Activated CD4-positive, alpha-beta memory T cell treated with anti-CD3 and anti-CD28 coated beads for 36 hours (primary cell): ENCODE data around the gene ABCC1. TPM values are rescaled to one million over a fixed set of nuclear protein-coding genes. Genes with fewer than 3 reads are reported as not detected.
"Not testable (repeated sequence)": the region's sequence is repeated elsewhere in the genome, so short reads cannot be mapped to it uniquely, and the experiment has no call there.

ENCODE experiments used
- CTCF ChIA-PET: fragments of 350-600 bp; sonication (Branson Sonifier 250); formaldehyde crosslinking; loops from one replicate; lab custom pipeline; 2021; ENCODE audit warnings: antibody characterized with exemption, inconsistent platforms; lab: Charles Lee
- POLR2A ChIA-PET: fragments of 350-600 bp; sonication (Branson Sonifier 250); formaldehyde crosslinking; loops from one replicate; lab custom pipeline; 2021; ENCODE audit warnings: antibody characterized with exemption; lab: Charles Lee
- DNase-seq: peaks from one replicate; pipeline ENCODE4 v3.0.0-alpha.2; 2020
- H3K27ac Mint-ChIP-seq: one replicate; pipeline ENCODE4 v1.8.0; 2021; ENCODE audit warnings: mixed read lengths
- H3K27me3 Mint-ChIP-seq: one replicate; pipeline ENCODE4 v1.8.0; 2021; ENCODE audit warnings: mixed read lengths
- H3K36me3 Mint-ChIP-seq: one replicate; pipeline ENCODE4 v1.8.0; 2021; ENCODE audit warnings: mixed read lengths
- H3K4me1 Mint-ChIP-seq: one replicate; pipeline ENCODE4 v1.8.0; 2021; ENCODE audit warnings: low read depth, mixed read lengths
- H3K4me3 Mint-ChIP-seq: one replicate; pipeline ENCODE4 v1.8.0; 2021; ENCODE audit warnings: mild to moderate bottlenecking, mixed read lengths
- H3K9me3 Mint-ChIP-seq: one replicate; pipeline ENCODE4 v1.8.0; 2021; ENCODE audit warnings: mixed read lengths
- intact Hi-C: fragments of 100-400 bp; cut with micrococcal nuclease; formaldehyde crosslinking; loops from one replicate; pipeline ENCODE4 v1.15.1; 2023
- total RNA-seq, 2 experiments: library from RNA; stranded (reverse); gene quantifications; one replicate each; pipeline ENCODE4 v1.2.3, GENCODE V29; 2021

Gene ABCC1
- total RNA-seq, 2 experiments from 2014 or later, result 49.1 to 50.3 TPM

GRCh38 chr16:15924996-15925395 lies 24.4 kb upstream of the ABCC1 start:
- Mint-ChIP-seq H3K27me3 (no peaks in the 10 kb centered on the region), H3K36me3 (no peaks in the 10 kb centered on the region), H3K27ac (no peak overlapping the region), H3K4me3 (no peak overlapping the region), H3K9me3 (no peaks in the 10 kb centered on the region), H3K4me1 (no peaks in the 10 kb centered on the region)
- ChIA-PET POLR2A (no interaction called here), CTCF (interaction anchor here (1.0 kb wide), 1 partner anchor 37 kb away, joined by 3 read pairs; the partner anchor contains the start of gene CEP20)
- intact Hi-C loops, result no loop called here
- no peak for DNase-seq

- Mint-ChIP-seq H3K27me3 (no peaks in the 10 kb centered on the region), H3K36me3 (no peaks in the 10 kb centered on the region), H3K4me1 (no peaks in the 10 kb centered on the region), H3K27ac (no peak overlapping the region), H3K9me3 (no peaks in the 10 kb centered on the region), H3K4me3 (no peak overlapping the region)
- ChIA-PET POLR2A (no interaction called here), CTCF (no interaction called here)
- intact Hi-C loops, result no loop called here
- DNase-seq, result no peak
Observed at GRCh38 chr16:15925631-15926030, 23.8 kb upstream of the ABCC1 start.

- CTCF ChIA-PET, result no interaction called here
- POLR2A ChIA-PET, result no interaction called here
- Mint-ChIP-seq H3K9me3 (no peaks in the 10 kb centered on the region), H3K4me1 (no peaks in the 10 kb centered on the region), H3K36me3 (no peaks in the 10 kb centered on the region), H3K4me3 (no peak overlapping the region), H3K27me3 (no peaks in the 10 kb centered on the region), H3K27ac (no peak overlapping the region)
- intact Hi-C loops, result no loop called here
- no peak for DNase-seq
Observed at GRCh38 chr16:15928261-15929104, 20.9 kb upstream of the ABCC1 start.

GRCh38 chr16:15932939-15933338 lies 16.5 kb upstream of the ABCC1 start:
- CTCF ChIA-PET, result no interaction called here
- Mint-ChIP-seq H3K9me3 (no peaks in the 10 kb centered on the region), H3K36me3 (no peaks in the 10 kb centered on the region), H3K4me3 (no peak overlapping the region), H3K4me1 (no peaks in the 10 kb centered on the region), H3K27me3 (no peaks in the 10 kb centered on the region), H3K27ac (no peak overlapping the region)
- POLR2A ChIA-PET, result no interaction called here
- intact Hi-C loops, result no loop called here
- DNase-seq, result no peak

DNA sequence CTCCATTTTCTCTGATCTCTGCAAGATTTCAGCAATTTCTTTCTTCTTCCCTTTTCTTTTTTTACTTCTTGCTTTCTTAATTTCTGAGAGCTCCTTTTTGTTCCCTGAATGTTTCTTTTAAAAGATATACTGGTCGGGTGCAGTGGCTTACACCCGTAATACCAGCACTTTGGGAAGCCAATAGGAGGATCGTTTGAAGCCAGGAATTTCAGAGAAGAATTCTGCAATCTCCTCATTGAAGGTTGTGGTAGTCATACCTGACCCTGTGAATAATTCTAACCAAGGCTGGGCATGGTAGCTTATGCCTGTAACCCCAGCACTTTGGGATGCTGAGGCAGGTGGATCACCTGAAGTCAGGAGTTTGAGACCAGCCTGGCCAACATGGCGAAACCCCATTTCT lies 15.6 kb upstream of the ABCC1 start:
- ChIA-PET CTCF (no interaction called here), POLR2A (no interaction called here)
- intact Hi-C loops, result no loop called here

DNA sequence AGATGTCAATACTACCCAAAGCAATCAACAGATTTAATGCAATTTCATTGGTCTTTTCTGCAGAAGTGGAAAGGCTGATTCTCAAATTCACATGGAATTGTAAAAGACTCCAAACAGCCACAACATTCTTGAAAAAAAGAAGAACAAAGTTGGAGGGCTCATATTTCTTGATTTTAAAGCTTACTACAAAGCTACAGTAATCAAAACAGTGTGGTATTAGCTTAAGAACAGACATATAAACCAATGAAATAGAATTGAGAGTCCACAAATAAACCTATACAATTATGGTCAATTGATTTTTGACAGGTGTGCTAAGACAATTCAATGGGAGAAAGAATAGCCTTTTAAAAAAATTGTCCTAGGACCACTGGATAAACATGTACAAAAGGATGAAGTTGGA lies 14.4 kb upstream of the ABCC1 start:
- Mint-ChIP-seq H3K27me3 (no peaks in the 10 kb centered on the region), H3K27ac (no peak overlapping the region), H3K36me3 (no peaks in the 10 kb centered on the region), H3K4me3 (no peak overlapping the region), H3K4me1 (no peaks in the 10 kb centered on the region), H3K9me3 (no peaks in the 10 kb centered on the region)
- ChIA-PET POLR2A (no interaction called here), CTCF (no interaction called here)
- intact Hi-C loops, result no loop called here
- no peak for DNase-seq

More for the DNA sequence above, 15.6 kb upstream of the ABCC1 start:
- Mint-ChIP-seq H3K27ac (no peak overlapping the region), H3K4me1 (no peaks in the 10 kb centered on the region), H3K36me3 (no peaks in the 10 kb centered on the region), H3K4me3 (no peak overlapping the region), H3K9me3 (no peaks in the 10 kb centered on the region), H3K27me3 (no peaks in the 10 kb centered on the region)
- no peak for DNase-seq

DNA sequence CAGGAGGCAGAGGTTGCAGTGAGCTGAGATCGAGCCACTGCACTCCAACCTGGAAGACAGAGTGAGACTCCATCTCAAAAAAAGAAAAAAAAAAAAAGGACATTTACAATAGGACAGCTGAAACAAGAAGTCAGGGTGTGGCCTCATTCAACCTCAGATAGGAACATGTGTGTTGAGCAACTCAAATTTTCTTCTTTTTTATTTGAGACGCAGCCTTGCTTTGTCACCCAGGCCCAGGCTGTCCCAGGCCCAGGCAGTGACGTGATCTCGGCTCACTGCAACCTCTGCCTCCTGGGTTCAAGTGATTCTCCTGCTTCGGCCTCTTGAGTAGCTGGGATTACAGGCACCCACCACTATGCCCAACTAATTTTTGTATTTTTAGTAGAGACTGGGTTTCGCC lies 12.6 kb upstream of the ABCC1 start:
- H3K4me1 Mint-ChIP-seq, H3K4me3 Mint-ChIP-seq, DNase-seq, H3K27ac Mint-ChIP-seq, POLR2A ChIA-PET, H3K27me3 Mint-ChIP-seq, H3K9me3 Mint-ChIP-seq, H3K36me3 Mint-ChIP-seq, intact Hi-C loops, CTCF ChIA-PET: not testable (repeated sequence)

- no peaks in the 10 kb centered on the region for H3K9me3 Mint-ChIP-seq
- CTCF ChIA-PET, result no interaction called here
- H3K4me3 Mint-ChIP-seq, result no peak overlapping the region
- POLR2A ChIA-PET, result no interaction called here
- intact Hi-C loops, result no loop called here
- no peaks in the 10 kb centered on the region for H3K27me3 Mint-ChIP-seq
- H3K36me3 Mint-ChIP-seq, result no peaks in the 10 kb centered on the region
- no peak overlapping the region for H3K27ac Mint-ChIP-seq
- peaks cover 13% of the 10 kb centered on the region for H3K4me1 Mint-ChIP-seq
- no peak for DNase-seq
Observed at GRCh38 chr16:15942931-15943690, 6.3 kb upstream of the ABCC1 start.

DNA sequence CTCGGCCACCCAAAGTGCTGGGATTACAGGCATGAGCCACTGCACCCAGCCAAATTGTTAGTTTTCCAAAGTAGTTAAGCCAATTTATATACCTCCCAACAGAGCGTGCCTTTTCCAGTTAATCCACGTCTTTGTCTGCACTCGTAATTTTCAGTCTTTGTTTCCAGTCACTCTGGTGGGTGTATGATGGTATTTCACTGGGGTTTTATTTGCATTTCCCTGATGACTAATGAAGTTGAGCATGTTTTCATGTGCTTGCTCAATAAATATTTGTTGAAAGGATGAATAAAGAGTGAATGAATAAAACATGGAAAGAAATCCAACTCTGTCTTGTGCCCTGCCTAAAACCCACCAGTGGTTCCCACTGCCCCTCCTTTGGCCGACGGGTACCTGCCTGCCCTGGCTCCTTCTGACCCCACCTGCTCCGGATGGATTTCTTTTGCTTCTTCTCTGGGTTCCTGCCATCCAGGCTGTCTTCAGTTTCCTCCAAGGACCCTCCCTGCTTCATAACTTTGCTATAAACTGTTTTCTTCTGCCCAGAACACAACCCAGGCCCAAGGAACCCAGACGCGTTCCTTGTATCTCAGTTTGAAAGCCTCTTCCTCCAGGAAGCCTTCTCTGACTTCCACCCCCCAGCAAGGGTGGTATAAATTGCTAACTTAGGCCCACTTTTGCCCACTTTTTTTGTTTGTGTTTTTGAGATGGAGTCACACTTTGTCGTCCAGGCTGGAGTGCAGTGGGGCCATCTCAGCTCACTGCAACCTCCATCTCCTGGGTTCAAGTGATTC lies 3.0 kb upstream of the ABCC1 start:
- intact Hi-C loops, result no loop called here

DNA sequence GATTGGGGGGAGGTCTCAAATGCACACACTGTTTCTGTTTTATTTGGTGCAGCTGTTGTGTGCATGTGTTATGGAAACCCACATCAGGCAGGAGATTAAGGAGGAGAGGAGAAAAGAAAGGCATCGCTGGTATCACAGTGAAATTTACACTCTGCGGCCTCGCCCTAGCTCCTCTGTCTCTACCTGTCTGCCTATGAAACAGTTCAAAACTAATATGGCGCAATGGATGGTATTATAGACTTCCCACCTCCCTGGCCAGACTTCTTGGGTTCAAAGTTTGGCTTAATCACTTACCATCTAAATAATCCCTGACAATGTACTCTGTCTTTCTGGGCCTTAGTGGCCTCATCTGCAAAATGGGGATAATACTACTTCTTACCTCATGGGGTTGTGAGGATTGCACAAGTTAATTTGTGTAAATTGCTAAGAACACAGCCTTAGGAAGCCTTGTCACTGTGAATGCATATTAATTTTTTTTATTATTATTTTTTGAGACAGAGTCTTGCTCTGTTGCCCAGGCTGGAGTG lies 1.4 kb upstream of the ABCC1 start:
- H3K27ac Mint-ChIP-seq, result no peak overlapping the region
- intact Hi-C loops, result no loop called here
- no peaks in the 10 kb centered on the region for H3K27me3 Mint-ChIP-seq
- peaks cover 12% of the 10 kb centered on the region for H3K36me3 Mint-ChIP-seq
- H3K4me3 Mint-ChIP-seq, result no peak overlapping the region
- ChIA-PET POLR2A (interaction anchor here (1.1 kb wide), 1 partner anchor 86 kb away, joined by 3 read pairs; no protein-coding TSS in a partner anchor), CTCF (interaction anchor here (1.1 kb wide), 1 partner anchor 77 kb away, joined by 3 read pairs; no protein-coding TSS in a partner anchor)
- H3K9me3 Mint-ChIP-seq, result no peaks in the 10 kb centered on the region
- H3K4me1 Mint-ChIP-seq, result peaks cover 40% of the 10 kb centered on the region
- no peak for DNase-seq

More for the DNA sequence above, 3.0 kb upstream of the ABCC1 start:
- no peak for DNase-seq
- ChIA-PET POLR2A (interaction anchor here (0.6 kb wide), 1 partner anchor 98 kb away, joined by 3 read pairs; no protein-coding TSS in a partner anchor), CTCF (interaction anchor here (1.5 kb wide), 1 partner anchor 72 kb away, joined by 3 read pairs; no protein-coding TSS in a partner anchor)
- Mint-ChIP-seq H3K36me3 (peaks cover 7% of the 10 kb centered on the region), H3K4me3 (no peak overlapping the region), H3K27ac (no peak overlapping the region), H3K9me3 (no peaks in the 10 kb centered on the region), H3K27me3 (no peaks in the 10 kb centered on the region), H3K4me1 (peaks cover 24% of the 10 kb centered on the region)

DNA sequence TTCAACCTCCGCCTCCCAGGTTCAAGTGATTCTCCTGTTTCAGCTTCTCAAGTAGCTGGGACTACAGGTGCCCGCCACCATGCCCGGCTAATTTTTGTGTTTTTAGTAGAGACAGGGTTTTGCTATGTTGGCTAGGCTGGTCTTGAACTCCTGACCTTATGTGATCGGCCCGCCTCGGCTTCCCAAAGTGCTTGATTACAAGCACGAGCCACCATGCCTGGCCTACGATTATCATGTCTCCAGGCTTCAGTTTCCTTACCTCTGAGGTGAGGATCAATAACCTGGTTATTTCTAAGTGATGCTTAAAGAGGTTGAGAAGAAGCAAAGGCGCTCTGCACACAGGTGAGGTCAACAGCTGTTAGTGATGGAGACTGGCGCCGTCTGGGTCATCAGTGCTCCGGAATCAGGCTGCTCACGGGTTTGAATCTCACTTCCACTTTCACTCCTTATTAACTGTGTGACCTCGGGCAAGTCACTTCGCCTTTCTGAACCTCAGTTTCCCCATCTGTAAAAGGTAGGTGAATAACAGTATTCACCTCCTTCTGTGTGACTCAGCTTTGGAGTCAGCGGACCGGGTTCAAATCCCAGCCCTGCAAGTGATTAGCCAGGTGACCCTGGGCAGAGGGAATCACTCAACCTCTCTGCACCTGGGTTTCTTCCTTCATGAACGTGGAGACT lies 745 bp upstream of the ABCC1 start:
- Mint-ChIP-seq H3K36me3 (peaks cover 12% of the 10 kb centered on the region), H3K27ac (peak overlapping the region; percentile 87), H3K9me3 (no peaks in the 10 kb centered on the region), H3K27me3 (no peaks in the 10 kb centered on the region), H3K4me3 (peak overlapping the region; percentile 84), H3K4me1 (peaks cover 46% of the 10 kb centered on the region)
- POLR2A ChIA-PET, result interaction anchor here (1.1 kb wide), 1 partner anchor 85 kb away, joined by 3 read pairs; no protein-coding TSS in a partner anchor
- intact Hi-C loops, result no loop called here
- CTCF ChIA-PET, result interaction anchor here (1.1 kb wide), 1 partner anchor 77 kb away, joined by 3 read pairs; no protein-coding TSS in a partner anchor
- DNase-seq, result peak; percentile 43
